GM23248 (cell line): ENCODE measurements around the gene COL18A1.

ENCODE experiments used
- EZH2 ChIP-seq: fragments of 200-600 bp; sonication (generic); IDR thresholded peaks from 2 replicates; pipeline ENCODE4 v1.6.1; 2018; ENCODE audit warnings: antibody characterized with exemption, mild to moderate bottlenecking; ENCODE audit not compliant: insufficient read depth, poor library complexity, severe bottlenecking
- EZH2phosphoT487 ChIP-seq: fragments of 200-600 bp; sonication (generic); IDR thresholded peaks from 2 replicates; pipeline ENCODE4 v1.6.1; 2018; ENCODE audit warnings: antibody characterized with exemption, moderate library complexity, mild to moderate bottlenecking, low read depth; ENCODE audit not compliant: insufficient read depth

DNA sequence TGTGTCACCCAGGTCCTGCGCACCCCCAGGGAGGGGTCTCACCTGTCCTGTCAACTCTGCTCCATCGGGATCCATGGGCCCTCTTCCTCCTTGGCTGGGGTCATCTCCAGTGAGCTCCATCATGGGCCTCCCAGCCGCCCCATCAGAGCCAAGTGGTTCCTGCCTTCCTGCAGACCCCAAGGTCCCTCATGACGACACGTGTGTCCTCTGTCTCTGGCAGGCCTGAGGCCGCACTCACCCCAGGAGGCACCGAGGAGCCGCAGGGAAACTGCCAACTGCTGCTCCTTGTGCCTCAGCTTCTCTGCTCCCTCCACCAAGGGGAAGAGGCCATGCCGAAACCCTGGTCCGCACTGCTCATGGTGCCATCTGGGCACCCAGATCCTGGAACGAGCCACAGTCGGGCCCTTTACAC lies 46.8 kb downstream of the COL18A1 start:
- TF ChIP-seq EZH2 = no peak
- no peak for TF ChIP-seq EZH2phosphoT487
